Hepatocyte (in vitro differentiated cells): Measurements from ENCODE around the gene RYR3. TPM values are rescaled to one million over a fixed set of nuclear protein-coding genes. Genes with fewer than 3 reads are reported as not detected.

Source experiments
- DNase-seq: peaks from one replicate; pipeline ENCODE4 v3.0.0-alpha.2; 2016; ENCODE audit warnings: low spot score
- H2AFZ ChIP-seq: fragments of 200-600 bp; sonication (generic); 2 replicates; pipeline ENCODE4 v1.6.0; 2016; ENCODE audit warnings: antibody characterized with exemption, mild to moderate bottlenecking
- H3K27ac ChIP-seq: fragments of 200-600 bp; sonication (generic); 2 replicates; pipeline ENCODE4 v1.5.1; 2016; ENCODE audit warnings: mild to moderate bottlenecking
- H3K27me3 ChIP-seq: fragments of 200-600 bp; sonication (generic); 2 replicates; pipeline ENCODE4 v1.6.1; 2016
- H3K36me3 ChIP-seq: fragments of 200-600 bp; sonication (generic); replicated peaks from 2 replicates; pipeline ENCODE4 v1.5.1; 2016; ENCODE audit warnings: low read depth; ENCODE audit not compliant: insufficient read depth
- H3K4me1 ChIP-seq: fragments of 200-600 bp; sonication (generic); 2 replicates; pipeline ENCODE4 v1.5.1; 2016; ENCODE audit warnings: mild to moderate bottlenecking, moderate library complexity; ENCODE audit not compliant: insufficient read depth
- H3K4me2 ChIP-seq: fragments of 200-600 bp; sonication (generic); 2 replicates; pipeline ENCODE4 v1.6.0; 2016
- H3K4me3 ChIP-seq: fragments of 200-600 bp; sonication (generic); 2 replicates; pipeline ENCODE4 v1.5.1; 2016; ENCODE audit warnings: mild to moderate bottlenecking
- H3K79me2 ChIP-seq: fragments of 200-600 bp; sonication (generic); 2 replicates; pipeline ENCODE4 v1.6.0; 2017; ENCODE audit warnings: mild to moderate bottlenecking
- H3K9me2 ChIP-seq: fragments of 200-600 bp; sonication (generic); replicated peaks from 2 replicates; pipeline ENCODE4 v1.6.0; 2017; ENCODE audit warnings: mild to moderate bottlenecking; ENCODE audit not compliant: insufficient read depth
- H3K9me3 ChIP-seq: fragments of 200-600 bp; sonication (generic); 2 replicates; pipeline ENCODE4 v1.5.1; 2016; ENCODE audit warnings: low read depth, mild to moderate bottlenecking
- H4K20me1 ChIP-seq: fragments of 200-600 bp; sonication (generic); 2 replicates; pipeline ENCODE4 v1.6.0; 2016; ENCODE audit warnings: mild to moderate bottlenecking; ENCODE audit not compliant: insufficient read depth, poor library complexity, severe bottlenecking
- CTCF ChIP-seq: fragments of 200-600 bp; sonication (generic); IDR thresholded peaks from 2 replicates; pipeline ENCODE4 v1.5.1; 2016; ENCODE audit warnings: antibody characterized with exemption, mild to moderate bottlenecking; ENCODE audit not compliant: poor library complexity
- EZH2 ChIP-seq: fragments of 200-600 bp; sonication (generic); IDR thresholded peaks from 2 replicates; pipeline ENCODE4 v1.6.1; 2016; ENCODE audit warnings: antibody characterized with exemption, mild to moderate bottlenecking, borderline replicate concordance
- EZH2phosphoT487 ChIP-seq: fragments of 200-600 bp; sonication (generic); IDR thresholded peaks from one replicate; pipeline ENCODE4 v1.6.1; 2018; ENCODE audit warnings: antibody characterized with exemption, mild to moderate bottlenecking, low read depth, moderate library complexity; ENCODE audit not compliant: unreplicated experiment, severe bottlenecking
- WGBS: methylation state at CpG from one replicate; pipeline ENCODE4 v1.1.6; 2016; ENCODE audit warnings: low lambda C conversion rate; ENCODE audit errors: missing lambda C conversion rate; 5-methylcytosine and 5-hydroxymethylcytosine counted together
- polyA plus RNA-seq: library from polyadenylated mRNA; unstranded; fragments of >200 nt; fragmentation: Nextera tagmentation; extraction: Ambion mirVana; gene quantifications from 2 replicates; pipeline ENCODE4 v1.2.1, GENCODE V29; 2016
- total RNA-seq: library from RNA; depleted of rRNA; stranded (reverse); fragments of >200 nt; gene quantifications from 2 replicates; pipeline ENCODE4 v1.2.3, GENCODE V29; 2014

RYR3 gene
- total and polyA plus RNA-seq, 2 experiments from 2014 or later: 0.36 to 0.37 TPM

DNA sequence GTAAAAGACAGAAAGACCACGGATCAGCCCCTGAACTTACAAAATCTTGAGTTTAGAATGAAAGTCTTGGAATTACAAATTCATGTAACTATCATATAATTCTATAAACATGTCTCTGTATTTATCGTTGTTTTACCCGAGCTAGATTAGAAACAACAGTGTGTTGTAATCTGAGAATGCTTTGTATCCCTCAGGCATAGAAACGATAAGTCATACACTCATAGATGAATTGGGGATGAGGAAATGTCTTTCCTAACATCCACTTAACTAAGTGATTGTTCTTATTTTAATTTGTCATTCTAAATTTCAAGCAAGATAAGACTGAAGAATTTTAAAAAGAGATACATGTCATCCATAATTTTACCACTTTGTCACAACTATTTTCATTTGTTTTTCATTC is 165.3 kb downstream of the RYR3 start:
- Histone ChIP-seq H3K9me2 (no peaks in the 10 kb centered on the region), H3K4me3 (no peak overlapping the region), H3K4me1 (no peaks in the 10 kb centered on the region), H3K9me3 (no peaks in the 10 kb centered on the region), H4K20me1 (no peaks in the 10 kb centered on the region), H3K36me3 (no peaks in the 10 kb centered on the region), H3K27me3 (no peaks in the 10 kb centered on the region), H2AFZ (no peak overlapping the region), H3K4me2 (no peak overlapping the region), H3K79me2 (no peaks in the 10 kb centered on the region), H3K27ac (no peak overlapping the region)
- TF ChIP-seq CTCF: no peak
- TF ChIP-seq EZH2: no peak
- no peak for TF ChIP-seq EZH2phosphoT487
- 86% methylated on average over 4 of the region's 4 CpGs for WGBS
- no peak for DNase-seq

DNA sequence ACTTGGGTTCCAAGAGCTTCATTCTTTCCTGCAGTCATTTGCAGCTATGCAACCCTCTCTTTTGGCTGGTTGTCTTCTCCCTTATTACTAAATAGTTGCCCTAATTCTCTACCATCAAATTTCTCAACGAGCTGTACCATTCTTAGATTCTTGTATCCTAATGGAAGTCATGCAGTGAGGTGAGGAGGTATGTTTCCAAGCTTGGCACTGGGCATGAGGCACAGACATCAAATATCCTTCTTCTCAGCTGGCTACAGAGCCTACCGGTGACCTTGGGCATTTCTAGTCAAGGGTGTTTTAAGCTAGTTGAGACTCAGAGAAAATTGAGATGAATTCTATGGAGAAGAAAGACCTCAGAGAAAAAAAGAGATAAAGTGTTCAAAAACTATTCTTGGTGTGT is 166.1 kb downstream of the RYR3 start:
- H3K27me3 ChIP-seq: no peaks in the 10 kb centered on the region
- H3K36me3 ChIP-seq: no peaks in the 10 kb centered on the region
- H3K4me2 ChIP-seq: no peak overlapping the region
- H3K79me2 ChIP-seq: no peaks in the 10 kb centered on the region
- no peaks in the 10 kb centered on the region for H3K9me2 ChIP-seq
- H3K9me3 ChIP-seq: no peaks in the 10 kb centered on the region
- 89% methylated on average over 2 of the region's 2 CpGs for WGBS
- no peak overlapping the region for H3K27ac ChIP-seq
- H4K20me1 ChIP-seq: no peaks in the 10 kb centered on the region
- H3K4me1 ChIP-seq: no peaks in the 10 kb centered on the region
- TF ChIP-seq EZH2 (no peak), EZH2phosphoT487 (no peak), CTCF (no peak)
- DNase-seq: no peak
- H2AFZ ChIP-seq: no peak overlapping the region
- H3K4me3 ChIP-seq: no peak overlapping the region

DNA sequence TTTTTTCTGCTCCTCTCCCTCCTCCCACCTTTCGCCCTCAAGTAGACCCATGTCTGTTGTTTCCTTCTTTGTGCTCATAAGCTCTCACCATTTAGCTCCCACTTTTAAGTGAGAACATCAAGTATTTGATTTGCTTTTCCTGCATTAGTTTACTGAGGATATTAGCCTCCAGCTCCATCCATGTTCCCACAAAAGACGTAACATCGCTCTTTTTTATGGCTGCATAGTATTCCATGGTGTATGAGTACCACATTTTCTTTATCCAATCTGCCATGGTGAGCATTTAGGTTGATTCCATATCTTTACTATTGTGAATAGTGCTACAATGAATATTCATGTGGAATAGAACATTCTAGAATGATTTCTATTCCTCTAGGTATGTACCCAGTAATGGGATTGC is 178.6 kb downstream of the RYR3 start:
- no peaks in the 10 kb centered on the region for H3K9me3 ChIP-seq
- no peak overlapping the region for H2AFZ ChIP-seq
- H3K4me3 ChIP-seq: no peak overlapping the region
- WGBS: 96% methylated on average over 3 of the region's 3 CpGs
- H3K27me3 ChIP-seq: peaks cover 8% of the 10 kb centered on the region
- no peaks in the 10 kb centered on the region for H3K9me2 ChIP-seq
- TF ChIP-seq EZH2phosphoT487 (no peak), EZH2 (no peak), CTCF (no peak)
- no peak overlapping the region for H3K27ac ChIP-seq
- no peaks in the 10 kb centered on the region for H3K4me1 ChIP-seq
- no peaks in the 10 kb centered on the region for H3K36me3 ChIP-seq
- H3K4me2 ChIP-seq: no peak overlapping the region
- H3K79me2 ChIP-seq: no peaks in the 10 kb centered on the region
- H4K20me1 ChIP-seq: no peaks in the 10 kb centered on the region
- no peak for DNase-seq

GRCh38 chr15:33490703-33491102 is 179.9 kb downstream of the RYR3 start:
- TF ChIP-seq EZH2phosphoT487 (no peak), EZH2 (no peak), CTCF (no peak)
- H3K4me2 ChIP-seq: no peak overlapping the region
- no peaks in the 10 kb centered on the region for H4K20me1 ChIP-seq
- H3K27ac ChIP-seq: no peak overlapping the region
- H3K27me3 ChIP-seq: peaks cover 12% of the 10 kb centered on the region
- no peak overlapping the region for H3K4me3 ChIP-seq
- H3K36me3 ChIP-seq: no peaks in the 10 kb centered on the region
- H3K4me1 ChIP-seq: no peaks in the 10 kb centered on the region
- no peaks in the 10 kb centered on the region for H3K9me2 ChIP-seq
- H3K9me3 ChIP-seq: no peaks in the 10 kb centered on the region
- no peak overlapping the region for H2AFZ ChIP-seq
- no peak for DNase-seq
- H3K79me2 ChIP-seq: no peaks in the 10 kb centered on the region
- WGBS: 50% methylated on average over 1 of the region's 1 CpG
